IMR-90 (cell line): Measurements from ENCODE around the gene CHRNA7.

ENCODE experiments used
- CTCF ChIP-seq: conservative IDR thresholded peaks from 2 replicates; pipeline ENCODE4 v1.5.1; 2012; ENCODE audit warnings: mild to moderate bottlenecking, low read depth, low read length, improper control_type of control experiment
- FOS ChIP-seq: fragments of 150-350 bp; IDR thresholded peaks from 2 replicates; pipeline ENCODE4 v1.6.1; 2016; ENCODE audit warnings: low read depth, low read length
- MAZ ChIP-seq: IDR thresholded peaks from 2 replicates; pipeline ENCODE4 v1.6.1; 2012; ENCODE audit warnings: low read depth, mild to moderate bottlenecking, low read length, improper control_type of control experiment, moderate library complexity, borderline replicate concordance
- POLR2A ChIP-seq: IDR thresholded peaks from 2 replicates; pipeline ENCODE4 v1.6.1; 2012; ENCODE audit warnings: mild to moderate bottlenecking, low read depth, low read length
- RAD21 ChIP-seq: IDR thresholded peaks from 2 replicates; pipeline ENCODE4 v1.6.1; 2012; ENCODE audit warnings: low read length, improper control_type of control experiment
- SMC3 ChIP-seq: fragments of 150-350 bp; IDR thresholded peaks from 2 replicates; pipeline ENCODE4 v1.6.1; 2016; ENCODE audit warnings: low read depth, mild to moderate bottlenecking, antibody characterized with exemption, low read length, moderate library complexity
- USF2 ChIP-seq: fragments of 150-350 bp; IDR thresholded peaks from 2 replicates; pipeline ENCODE4 v1.6.1; 2017; ENCODE audit warnings: mild to moderate bottlenecking, antibody characterized with exemption, low read length, low read depth

- TF ChIP-seq CTCF (no peak), MAZ (no peak), SMC3 (no peak), POLR2A (no peak), RAD21 (no peak), USF2 (no peak), FOS (no peak)
Observed at GRCh38 chr15:32130823-32131222, 100.5 kb downstream of the CHRNA7 start.
